Glomerular visceral epithelial cell (primary cell): ENCODE data around the gene PIK3R5.
"Not testable (repeated sequence)": the region's sequence is repeated elsewhere in the genome, so short reads cannot be mapped to it uniquely, and the experiment has no call there.

Source experiments
- DNase-seq: peaks from one replicate; pipeline ENCODE4 v3.0.0-alpha.2; 2016; ENCODE audit errors: extremely low spot score

PIK3R5 gene

GRCh38 chr17:8965394-8966168 lies at the start of gene PIK3R5:
Gene PIK3R5, minus strand, starts transcription at chr17:8965707. Its CDS starts 54,213 bp downstream, at chr17:8911494.
- no peak for DNase-seq

- DNase-seq = no peak
Measured at GRCh38 chr17:9011001-9011400, 45.5 kb upstream of the PIK3R5 start.

- DNase-seq = no peak
Measured at GRCh38 chr17:9009737-9010136, 44.2 kb upstream of the PIK3R5 start.

- no peak for DNase-seq
Measured at GRCh38 chr17:9009096-9009495, 43.6 kb upstream of the PIK3R5 start.

- DNase-seq = no peak
Measured at GRCh38 chr17:9007052-9007714, 41.7 kb upstream of the PIK3R5 start.

- DNase-seq = no peak
Measured at GRCh38 chr17:9006175-9006767, 40.8 kb upstream of the PIK3R5 start.

GRCh38 chr17:9004961-9005285 lies 39.4 kb upstream of the PIK3R5 start:
- no peak for DNase-seq

- no peak for DNase-seq
Measured at GRCh38 chr17:9004132-9004960, 38.8 kb upstream of the PIK3R5 start.

- DNase-seq = no peak
Measured at GRCh38 chr17:9003355-9004131, 38.0 kb upstream of the PIK3R5 start.

- no peak for DNase-seq
Measured at GRCh38 chr17:9002606-9003354, 37.3 kb upstream of the PIK3R5 start.

- no peak for DNase-seq
Measured at GRCh38 chr17:9002227-9002605, 36.7 kb upstream of the PIK3R5 start.

- no peak for DNase-seq
Measured at GRCh38 chr17:9001559-9001958, 36.1 kb upstream of the PIK3R5 start.

GRCh38 chr17:8997994-8998628 lies 32.6 kb upstream of the PIK3R5 start:
- peak; percentile 61 for DNase-seq

- DNase-seq = no peak
Measured at GRCh38 chr17:8995711-8996110, 30.2 kb upstream of the PIK3R5 start.

- peak; percentile 25 for DNase-seq
Measured at GRCh38 chr17:8994319-8994718, 28.8 kb upstream of the PIK3R5 start.

GRCh38 chr17:8991514-8992285 lies 26.2 kb upstream of the PIK3R5 start:
- DNase-seq = peak; percentile 30

- not testable (repeated sequence) for DNase-seq
Measured at GRCh38 chr17:8988263-8988935, 22.9 kb upstream of the PIK3R5 start.

- no peak for DNase-seq
Measured at GRCh38 chr17:8986295-8986694, 20.8 kb upstream of the PIK3R5 start.
